GM10847 (cell line): ENCODE results near the gene C1D.

Experiments
- POLR2A ChIP-seq: IDR thresholded peaks from 2 replicates; pipeline ENCODE4 v1.6.1; 2011; ENCODE audit not compliant: insufficient read length; ENCODE audit errors: extremely low read depth

C1D gene

DNA sequence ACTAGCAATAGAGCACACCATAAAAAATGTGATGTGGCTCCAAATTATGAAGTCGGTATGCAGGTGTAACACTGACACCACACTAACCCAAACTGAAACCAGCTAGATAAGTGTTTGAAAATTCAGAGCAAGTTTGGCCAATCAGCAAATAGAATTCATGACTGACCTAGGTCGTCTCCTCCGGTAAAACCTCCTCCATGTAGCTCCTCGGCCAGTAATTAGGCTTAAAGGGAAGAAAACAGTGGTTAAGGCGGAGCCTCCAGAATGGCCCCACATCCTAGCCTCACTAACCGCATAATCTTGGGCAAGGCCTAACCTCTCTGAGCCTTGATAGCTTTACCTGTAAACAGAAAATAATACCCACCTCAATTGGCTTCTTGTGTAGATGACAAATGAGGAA lies 30.1 kb downstream of the C1D start:
- no peak for TF ChIP-seq POLR2A

- no peak for TF ChIP-seq POLR2A
Observed at GRCh38 chr2:68031542-68032160, 31.2 kb downstream of the C1D start.

- TF ChIP-seq POLR2A: no peak
Observed at GRCh38 chr2:68031043-68031442, 31.8 kb downstream of the C1D start.

DNA sequence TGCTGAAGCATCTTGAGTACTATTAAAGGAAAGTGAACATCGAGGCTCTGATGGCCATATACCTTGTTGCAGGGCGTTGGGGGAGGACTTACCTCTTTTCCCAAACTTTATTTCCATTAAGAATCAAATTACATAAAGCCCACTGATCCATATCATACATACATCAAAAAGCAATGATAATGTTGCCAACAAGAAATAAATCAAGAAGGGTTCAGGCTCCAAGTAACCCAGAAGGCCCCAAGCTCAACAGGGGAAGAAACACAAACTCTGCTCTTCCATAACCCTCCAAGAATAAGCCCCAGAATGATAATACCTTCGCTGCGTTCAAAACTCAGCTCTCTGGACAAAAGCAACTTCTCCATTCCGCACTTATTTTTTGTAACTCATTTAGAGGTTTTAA lies 32.3 kb downstream of the C1D start:
- no peak for TF ChIP-seq POLR2A

DNA sequence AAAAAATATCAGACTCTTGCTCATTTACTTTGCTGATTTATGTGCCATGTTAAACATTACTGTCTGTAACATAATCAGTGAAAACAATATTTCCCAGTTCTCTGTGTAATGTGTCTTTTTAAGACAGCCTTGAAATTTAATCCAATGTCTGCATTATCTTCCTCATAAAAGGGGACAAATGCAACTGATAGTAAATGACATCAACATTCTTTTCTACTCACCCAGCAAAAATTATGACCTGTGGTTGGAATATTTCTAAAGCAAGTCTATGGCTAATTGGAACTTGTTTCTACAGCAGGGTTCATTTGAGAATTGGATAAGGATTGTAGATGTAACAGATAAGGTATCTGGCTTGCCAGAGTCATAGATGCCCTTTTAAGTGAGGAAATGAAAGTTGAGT lies 34.8 kb downstream of the C1D start:
- no peak for TF ChIP-seq POLR2A

DNA sequence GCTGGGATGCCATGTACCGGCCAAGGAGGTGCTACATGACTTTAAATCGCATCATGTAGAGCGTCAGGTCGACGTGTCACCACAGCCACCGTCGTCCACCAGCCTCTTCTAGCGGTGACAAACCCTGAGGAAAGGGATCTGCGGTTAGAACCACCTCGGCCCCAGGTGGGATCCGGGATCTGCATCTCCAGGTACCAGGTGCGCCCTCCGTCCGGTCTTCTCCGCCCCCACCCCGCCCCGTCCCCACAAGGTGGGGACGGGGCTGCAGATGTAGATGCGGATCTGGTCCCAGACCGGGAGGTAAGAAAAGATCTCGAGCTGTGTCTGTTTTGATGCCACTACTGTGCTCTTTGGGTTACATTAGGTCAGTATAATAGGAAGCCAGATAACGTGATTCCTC lies 38.4 kb downstream of the C1D start:
- TF ChIP-seq POLR2A: no peak

- TF ChIP-seq POLR2A: no peak
Observed at GRCh38 chr2:68023904-68024303, 38.9 kb downstream of the C1D start.

GRCh38 chr2:68018727-68019126 lies 44.1 kb downstream of the C1D start:
- TF ChIP-seq POLR2A: no peak

DNA sequence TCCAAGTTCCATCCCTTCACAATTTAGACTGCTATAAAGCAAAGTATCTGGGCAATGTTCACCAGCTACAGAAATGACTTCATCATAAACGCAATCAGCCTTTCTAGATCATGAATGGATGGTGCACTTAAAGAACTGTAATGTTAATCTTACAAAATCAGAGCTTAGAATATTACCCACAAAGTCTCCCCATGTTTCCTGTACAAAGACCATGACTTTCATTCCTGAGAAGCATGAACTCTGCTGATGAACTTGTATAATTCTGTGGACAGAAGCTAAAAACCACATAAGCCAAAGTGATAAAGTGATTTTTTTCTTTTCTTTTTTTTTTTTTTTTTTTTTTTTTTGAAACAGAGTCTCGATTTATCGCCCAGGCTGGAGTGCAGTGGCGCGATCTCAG lies 53.3 kb downstream of the C1D start:
- TF ChIP-seq POLR2A: no peak

DNA sequence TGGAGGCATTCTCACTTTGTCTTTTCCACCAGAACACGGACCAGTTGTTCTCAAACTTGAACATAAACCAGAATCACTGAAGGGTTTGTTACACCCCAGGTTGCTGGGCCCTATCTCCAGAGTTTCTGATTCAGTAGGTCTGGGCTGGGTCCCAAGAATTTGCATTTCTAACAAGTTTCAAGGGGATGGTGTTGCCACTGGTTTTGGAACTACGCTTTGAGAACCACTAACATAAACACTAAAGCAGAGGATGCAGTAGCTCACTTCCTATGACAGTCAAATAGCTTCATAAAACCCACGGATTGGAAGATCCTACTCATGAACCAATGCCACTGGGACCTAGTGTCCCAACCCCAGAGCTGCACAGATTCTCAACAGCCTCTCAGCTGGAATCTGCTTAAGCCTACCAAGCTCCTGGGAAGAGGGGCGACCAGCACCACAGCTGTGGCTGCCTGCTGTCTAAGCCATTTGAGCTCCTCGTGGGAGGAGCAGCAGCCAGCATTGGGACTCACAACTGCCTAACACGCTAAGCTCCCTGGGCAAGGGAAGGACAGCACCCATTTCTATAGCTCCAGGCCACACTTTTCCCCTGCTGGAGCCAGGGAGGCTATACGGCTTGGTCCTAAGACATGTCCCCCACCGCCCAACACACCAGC lies 62.5 kb downstream of the C1D start:
- TF ChIP-seq POLR2A: no peak

DNA sequence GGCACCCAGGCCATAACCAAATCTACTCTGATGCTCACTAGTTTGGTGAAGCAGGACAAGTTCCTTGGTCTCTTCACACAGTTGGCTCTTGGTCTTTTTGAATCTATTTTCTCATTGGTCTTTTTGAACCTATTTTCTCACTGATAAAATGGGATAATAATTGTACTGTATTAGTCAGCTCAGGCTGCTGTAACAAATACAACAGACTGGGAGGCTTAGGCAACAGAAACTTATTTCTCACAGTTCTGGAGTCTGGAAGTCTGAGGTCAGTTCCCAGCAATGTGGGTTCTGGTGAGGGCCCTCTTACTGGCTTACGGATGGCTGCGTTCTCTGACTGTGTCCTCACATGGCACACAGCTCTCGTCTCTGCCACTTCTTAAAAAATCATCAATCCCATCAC lies 63.5 kb downstream of the C1D start:
- no peak for TF ChIP-seq POLR2A

- no peak for TF ChIP-seq POLR2A
Observed at GRCh38 chr2:67997903-67998302, 64.9 kb downstream of the C1D start.

- TF ChIP-seq POLR2A: no peak
Observed at GRCh38 chr2:67997528-67997900, 65.3 kb downstream of the C1D start.

GRCh38 chr2:67996772-67997527 lies 65.9 kb downstream of the C1D start:
- TF ChIP-seq POLR2A: no peak

- no peak for TF ChIP-seq POLR2A
Observed at GRCh38 chr2:67994716-67995115, 68.1 kb downstream of the C1D start.

GRCh38 chr2:67993329-67993728 lies 69.5 kb downstream of the C1D start:
- TF ChIP-seq POLR2A: no peak
